Vagina (tissue), 2 donors: Measurements from ENCODE around the gene PRICKLE2.

Experiments used
- POLR2AphosphoS5 ChIP-seq, 2 donors: sonication (generic); formaldehyde crosslinking; IDR thresholded peaks; one replicate each; pipeline ENCODE4 v1.9.0; 2017; ENCODE audit warnings: antibody characterized with exemption in 2 of 2, mild to moderate bottlenecking in 2 of 2, low read depth in 1 of 2; ENCODE audit not compliant: insufficient read depth in 1 of 2
- TF ChIP-seq, protein P1 (sequence below), 3 experiments: fragments of 450-650 bp in 2 of 3; fragments of 200-600 bp in 1 of 3; sonication (generic) in 1 of 3; IDR thresholded peaks; one replicate each; pipeline ENCODE4 v1.5.1; 2017 to 2019; ENCODE audit warnings: antibody characterized with exemption in 3 of 3, mild to moderate bottlenecking in 2 of 3, moderate library complexity in 2 of 3

DNA sequence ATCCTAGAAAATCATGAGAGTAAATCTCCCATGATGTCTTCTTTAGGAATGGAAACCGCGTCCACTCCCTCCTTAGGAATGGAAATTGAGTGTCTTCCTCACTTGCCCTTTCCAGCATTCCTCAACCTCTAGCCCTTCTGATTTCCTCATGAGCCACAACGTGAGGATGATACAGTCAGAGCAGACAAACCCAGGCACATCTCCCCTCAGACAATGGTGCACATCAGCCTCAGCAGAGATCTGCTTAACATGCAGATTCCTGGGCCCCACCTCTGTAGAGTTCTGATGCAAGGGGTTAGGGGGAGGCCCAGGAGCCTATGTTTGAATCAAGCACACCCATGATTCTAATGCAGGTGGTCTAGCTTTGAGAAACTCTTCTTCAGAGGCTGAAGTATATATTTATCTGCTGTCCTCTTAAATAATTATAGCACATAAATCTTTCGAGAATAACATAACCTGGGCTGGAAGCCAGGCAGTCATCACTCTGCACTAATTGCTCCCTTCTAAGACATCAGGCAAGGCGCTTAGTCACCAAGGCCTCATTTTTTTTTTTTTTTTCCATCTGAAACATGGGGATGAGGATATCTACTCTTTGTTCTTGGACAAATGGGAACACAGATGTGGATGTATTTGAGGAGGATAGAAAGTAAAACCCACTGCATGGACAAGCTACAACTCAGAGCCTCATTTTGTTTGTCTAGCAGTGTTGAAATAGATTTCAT, 81.7 kb downstream of the PRICKLE2 start:
- TF ChIP-seq POLR2AphosphoS5 (IDR thresholded peaks at IDR 0.05; ENCODE audit: insufficient read depth in 1 of 2, low read depth in 1 of 2), result peak in 1 of 2 donors; percentile 25
- TF ChIP-seq, protein P1, sequence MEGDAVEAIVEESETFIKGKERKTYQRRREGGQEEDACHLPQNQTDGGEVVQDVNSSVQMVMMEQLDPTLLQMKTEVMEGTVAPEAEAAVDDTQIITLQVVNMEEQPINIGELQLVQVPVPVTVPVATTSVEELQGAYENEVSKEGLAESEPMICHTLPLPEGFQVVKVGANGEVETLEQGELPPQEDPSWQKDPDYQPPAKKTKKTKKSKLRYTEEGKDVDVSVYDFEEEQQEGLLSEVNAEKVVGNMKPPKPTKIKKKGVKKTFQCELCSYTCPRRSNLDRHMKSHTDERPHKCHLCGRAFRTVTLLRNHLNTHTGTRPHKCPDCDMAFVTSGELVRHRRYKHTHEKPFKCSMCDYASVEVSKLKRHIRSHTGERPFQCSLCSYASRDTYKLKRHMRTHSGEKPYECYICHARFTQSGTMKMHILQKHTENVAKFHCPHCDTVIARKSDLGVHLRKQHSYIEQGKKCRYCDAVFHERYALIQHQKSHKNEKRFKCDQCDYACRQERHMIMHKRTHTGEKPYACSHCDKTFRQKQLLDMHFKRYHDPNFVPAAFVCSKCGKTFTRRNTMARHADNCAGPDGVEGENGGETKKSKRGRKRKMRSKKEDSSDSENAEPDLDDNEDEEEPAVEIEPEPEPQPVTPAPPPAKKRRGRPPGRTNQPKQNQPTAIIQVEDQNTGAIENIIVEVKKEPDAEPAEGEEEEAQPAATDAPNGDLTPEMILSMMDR (IDR thresholded peaks at IDR 0.05), result no peak
